Measurements from ENCODE around the gene NOTCH2.
"Not testable (repeated sequence)": the region's sequence is repeated elsewhere in the genome, so short reads cannot be mapped to it uniquely, and the experiment has no call there.

The NOTCH2 gene

DNA sequence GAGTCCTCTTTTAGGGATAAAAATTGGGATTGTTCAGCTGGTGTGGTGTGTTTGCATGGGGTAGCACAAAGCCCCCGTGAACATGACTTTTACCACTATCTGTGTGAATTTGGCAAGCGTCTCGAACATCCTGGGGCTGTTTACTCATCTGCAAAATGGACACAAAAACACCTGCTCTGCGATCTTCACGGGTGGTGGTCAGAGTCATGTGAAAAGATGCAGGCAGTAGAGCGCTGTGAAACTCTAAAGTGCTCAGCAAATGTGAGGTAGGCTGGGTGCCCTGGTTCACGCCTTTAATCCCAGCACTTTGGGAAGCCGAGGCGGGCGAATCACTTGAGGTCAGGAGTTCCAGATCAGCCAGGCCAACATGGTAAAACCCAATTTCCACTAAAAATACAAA is 39.7 kb upstream of the NOTCH2 start:
- H3F3A ChIP-seq (ENCODE audit: control insufficient read depth, insufficient read depth); H3K9me2 ChIP-seq (replicated peaks; ENCODE audit: control insufficient read depth, low read length); H3K27ac ChIP-seq (ENCODE audit: low read depth, low read length); H3K79me2 ChIP-seq (ENCODE audit: control insufficient read depth, low read length); H3K4me2 ChIP-seq (ENCODE audit: low read length); H3K36me3 ChIP-seq (ENCODE audit: control insufficient read depth, low read length); H3K4me3 ChIP-seq (ENCODE audit: low read length); H3K9me3 ChIP-seq (ENCODE audit: control insufficient read depth, insufficient read depth, low read length); H3K27me3 ChIP-seq (ENCODE audit: control insufficient read depth, low read length); H4K20me1 ChIP-seq (ENCODE audit: control insufficient read depth, insufficient read depth, low read depth, low read length); H3K4me1 ChIP-seq (ENCODE audit: control insufficient read depth, low read length): not testable (repeated sequence)

DNA sequence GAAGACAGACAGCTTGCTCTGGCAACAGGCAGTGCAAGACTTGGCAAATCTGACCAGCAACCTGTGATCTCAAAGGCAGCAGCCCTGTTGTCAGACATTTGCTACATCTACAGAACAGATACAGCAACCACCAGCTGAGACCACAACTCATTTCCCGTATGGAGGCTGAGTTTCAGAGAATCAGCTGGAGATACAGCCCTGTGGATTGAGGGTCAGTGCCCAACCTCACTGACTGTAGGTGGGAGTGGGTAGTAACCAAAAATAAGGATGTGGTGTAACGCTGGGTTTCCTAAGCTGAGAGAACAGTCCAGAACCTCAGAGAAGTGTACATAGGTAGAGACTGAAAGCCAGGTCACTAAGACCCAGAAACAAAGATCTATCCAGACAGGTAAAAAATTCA is 35.8 kb upstream of the NOTCH2 start:
- not testable (repeated sequence) for H3K4me2 ChIP-seq (ENCODE audit: low read length); H3K27ac ChIP-seq (ENCODE audit: low read depth, low read length); H4K20me1 ChIP-seq (ENCODE audit: control insufficient read depth, insufficient read depth, low read depth, low read length); H3F3A ChIP-seq (ENCODE audit: control insufficient read depth, insufficient read depth); H3K27me3 ChIP-seq (ENCODE audit: control insufficient read depth, low read length); H3K9me3 ChIP-seq (ENCODE audit: control insufficient read depth, insufficient read depth, low read length); H3K79me2 ChIP-seq (ENCODE audit: control insufficient read depth, low read length); H3K4me3 ChIP-seq (ENCODE audit: low read length); H3K36me3 ChIP-seq (ENCODE audit: control insufficient read depth, low read length); H3K9me2 ChIP-seq (replicated peaks; ENCODE audit: control insufficient read depth, low read length); H3K4me1 ChIP-seq (ENCODE audit: control insufficient read depth, low read length)

DNA sequence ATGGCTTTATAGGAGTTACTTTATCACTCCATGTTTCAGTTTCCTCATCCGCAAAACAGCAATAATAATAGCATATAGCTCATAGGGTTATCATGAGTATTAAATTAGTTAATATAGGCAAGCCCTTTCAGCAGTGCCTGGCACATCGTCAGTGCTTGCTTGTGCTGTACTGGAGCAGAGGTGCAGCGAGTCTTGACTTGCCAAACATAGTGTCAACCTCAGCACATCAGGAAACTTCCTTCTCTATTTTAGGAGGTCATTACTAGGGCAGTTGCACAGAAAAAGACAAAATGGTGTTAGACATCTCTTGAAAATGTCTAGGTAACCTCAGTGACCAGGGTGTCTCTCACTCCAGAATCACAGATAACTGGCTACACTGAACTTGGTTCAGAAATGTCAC is 34.3 kb upstream of the NOTCH2 start:
- not testable (repeated sequence) for H3K9me3 ChIP-seq (ENCODE audit: control insufficient read depth, insufficient read depth, low read length); H3K9me2 ChIP-seq (replicated peaks; ENCODE audit: control insufficient read depth, low read length); H4K20me1 ChIP-seq (ENCODE audit: control insufficient read depth, insufficient read depth, low read depth, low read length); H3K4me3 ChIP-seq (ENCODE audit: low read length); H3F3A ChIP-seq (ENCODE audit: control insufficient read depth, insufficient read depth); H3K27me3 ChIP-seq (ENCODE audit: control insufficient read depth, low read length); H3K79me2 ChIP-seq (ENCODE audit: control insufficient read depth, low read length); H3K36me3 ChIP-seq (ENCODE audit: control insufficient read depth, low read length); H3K4me2 ChIP-seq (ENCODE audit: low read length); H3K4me1 ChIP-seq (ENCODE audit: control insufficient read depth, low read length); H3K27ac ChIP-seq (ENCODE audit: low read depth, low read length)

DNA sequence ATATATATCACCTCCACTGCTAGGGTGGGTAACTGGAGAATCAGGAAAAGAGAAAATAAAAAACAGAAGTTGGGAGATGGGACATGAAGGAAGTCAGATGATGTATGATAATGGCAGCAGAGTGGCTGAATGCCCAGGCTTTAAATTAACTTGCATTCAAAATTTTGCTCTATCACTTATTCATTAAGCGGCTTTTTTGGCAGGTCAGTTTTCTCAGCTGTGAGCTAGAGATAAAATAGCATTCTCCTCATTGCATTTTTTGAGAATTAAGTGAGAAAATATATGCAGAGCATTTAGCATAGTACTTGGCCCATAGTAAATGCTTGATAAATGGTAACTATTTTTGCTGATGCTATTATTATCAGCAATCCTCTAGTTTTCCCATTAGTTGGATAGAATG is 32.1 kb upstream of the NOTCH2 start:
- not testable (repeated sequence) for H3K27ac ChIP-seq (ENCODE audit: low read depth, low read length); H3K79me2 ChIP-seq (ENCODE audit: control insufficient read depth, low read length); H3K9me3 ChIP-seq (ENCODE audit: control insufficient read depth, insufficient read depth, low read length); H3K4me1 ChIP-seq (ENCODE audit: control insufficient read depth, low read length); H3K36me3 ChIP-seq (ENCODE audit: control insufficient read depth, low read length); H3F3A ChIP-seq (ENCODE audit: control insufficient read depth, insufficient read depth); H4K20me1 ChIP-seq (ENCODE audit: control insufficient read depth, insufficient read depth, low read depth, low read length); H3K9me2 ChIP-seq (replicated peaks; ENCODE audit: control insufficient read depth, low read length); H3K27me3 ChIP-seq (ENCODE audit: control insufficient read depth, low read length); H3K4me2 ChIP-seq (ENCODE audit: low read length); H3K4me3 ChIP-seq (ENCODE audit: low read length)

DNA sequence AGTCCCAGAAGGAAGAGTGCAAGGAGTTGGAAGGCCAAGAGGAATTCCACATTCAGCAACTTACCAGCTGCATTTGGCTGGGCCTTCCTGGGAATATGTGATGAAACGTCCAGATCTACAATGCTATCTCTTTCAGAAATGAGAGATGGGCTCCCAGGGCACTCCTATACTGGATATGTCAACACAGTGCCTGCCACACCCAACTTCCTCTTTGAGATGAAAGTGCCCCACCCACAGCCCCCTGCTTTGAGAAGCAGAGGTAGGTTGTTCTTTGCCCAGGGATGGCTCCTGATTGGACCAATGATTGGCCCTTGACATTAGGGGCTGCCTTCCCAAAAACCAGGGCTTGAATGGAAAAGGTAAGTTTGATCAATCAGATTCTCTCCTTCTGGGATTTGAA is 31.1 kb upstream of the NOTCH2 start:
- H3K27me3 ChIP-seq (ENCODE audit: control insufficient read depth, low read length); H3K36me3 ChIP-seq (ENCODE audit: control insufficient read depth, low read length); H3K4me3 ChIP-seq (ENCODE audit: low read length); H3K9me3 ChIP-seq (ENCODE audit: control insufficient read depth, insufficient read depth, low read length); H3F3A ChIP-seq (ENCODE audit: control insufficient read depth, insufficient read depth); H3K4me1 ChIP-seq (ENCODE audit: control insufficient read depth, low read length); H3K27ac ChIP-seq (ENCODE audit: low read depth, low read length); H4K20me1 ChIP-seq (ENCODE audit: control insufficient read depth, insufficient read depth, low read depth, low read length); H3K4me2 ChIP-seq (ENCODE audit: low read length); H3K79me2 ChIP-seq (ENCODE audit: control insufficient read depth, low read length); H3K9me2 ChIP-seq (replicated peaks; ENCODE audit: control insufficient read depth, low read length): not testable (repeated sequence)

DNA sequence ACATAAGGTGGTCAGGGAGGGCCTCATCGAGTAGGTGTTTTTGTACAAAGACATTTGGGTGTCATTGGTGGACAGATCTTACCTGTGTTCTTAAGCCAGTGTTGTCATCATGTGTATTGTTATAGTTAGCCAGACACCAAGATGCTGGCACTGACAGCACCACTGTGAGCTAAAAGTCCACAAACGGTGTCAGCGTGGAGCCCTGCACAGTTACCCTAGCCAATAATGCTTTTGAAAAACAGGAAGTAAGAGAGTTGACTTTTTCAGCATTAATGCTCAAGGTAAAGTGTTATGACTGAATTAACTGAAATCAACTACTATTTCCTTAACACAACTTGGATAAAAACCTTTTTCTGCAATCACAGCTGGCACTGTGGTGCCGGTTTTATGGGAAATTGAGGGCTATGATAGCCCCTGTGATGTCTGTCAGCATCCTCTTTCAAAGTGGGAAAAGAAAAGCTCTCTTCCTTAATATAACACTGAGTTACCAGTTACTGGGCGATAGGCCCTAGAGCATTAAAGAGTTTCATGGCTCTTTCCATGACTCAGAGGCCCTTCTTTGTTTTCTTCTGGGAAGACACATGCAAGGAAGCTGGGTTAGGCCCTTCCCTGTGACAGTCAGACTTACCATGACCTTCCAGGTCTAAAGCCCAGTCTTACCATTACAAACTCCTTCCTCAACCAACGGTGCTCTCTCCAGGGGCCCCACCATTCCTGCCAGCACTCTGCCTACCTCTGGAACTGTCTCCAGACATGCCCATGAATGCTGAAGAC is 29.7 kb upstream of the NOTCH2 start:
- not testable (repeated sequence) for H3K9me2 ChIP-seq (replicated peaks; ENCODE audit: control insufficient read depth, low read length); H3K9me3 ChIP-seq (ENCODE audit: control insufficient read depth, insufficient read depth, low read length); H3K4me1 ChIP-seq (ENCODE audit: control insufficient read depth, low read length); H3K36me3 ChIP-seq (ENCODE audit: control insufficient read depth, low read length); H4K20me1 ChIP-seq (ENCODE audit: control insufficient read depth, insufficient read depth, low read depth, low read length); H3K27me3 ChIP-seq (ENCODE audit: control insufficient read depth, low read length); H3K27ac ChIP-seq (ENCODE audit: low read depth, low read length); H3K4me2 ChIP-seq (ENCODE audit: low read length); H3K79me2 ChIP-seq (ENCODE audit: control insufficient read depth, low read length); H3F3A ChIP-seq (ENCODE audit: control insufficient read depth, insufficient read depth); H3K4me3 ChIP-seq (ENCODE audit: low read length)

DNA sequence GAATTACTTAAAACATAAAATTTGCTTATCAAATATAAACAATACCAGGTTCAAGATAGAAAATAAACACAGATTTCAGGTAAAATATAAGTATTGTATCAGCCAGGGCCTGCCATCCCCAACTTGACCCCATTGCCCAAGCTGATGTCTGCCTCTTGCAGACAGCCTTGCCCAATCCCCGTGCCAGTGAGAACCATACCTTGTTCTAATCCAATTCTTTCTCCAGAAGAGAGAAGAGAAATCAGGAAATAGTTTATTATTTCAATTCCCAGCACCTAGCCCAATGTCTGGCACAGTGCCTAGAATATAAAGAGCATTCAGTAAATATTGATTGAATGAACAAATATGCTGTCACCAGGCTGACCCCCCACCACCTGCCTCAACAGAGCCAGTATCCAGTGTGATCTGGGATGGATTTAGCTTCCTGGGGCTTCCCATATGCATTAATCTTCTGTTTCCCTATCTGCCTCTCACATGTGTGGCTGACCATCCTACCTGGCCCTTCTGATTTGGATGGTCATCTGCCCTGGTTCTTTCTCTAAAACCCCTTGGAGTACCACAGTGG is 27.6 kb upstream of the NOTCH2 start:
- not testable (repeated sequence) for H3K9me2 ChIP-seq (replicated peaks; ENCODE audit: control insufficient read depth, low read length); H3K79me2 ChIP-seq (ENCODE audit: control insufficient read depth, low read length); H3K4me1 ChIP-seq (ENCODE audit: control insufficient read depth, low read length); H3K36me3 ChIP-seq (ENCODE audit: control insufficient read depth, low read length); H3K27me3 ChIP-seq (ENCODE audit: control insufficient read depth, low read length); H3K4me2 ChIP-seq (ENCODE audit: low read length); H3K4me3 ChIP-seq (ENCODE audit: low read length); H3K9me3 ChIP-seq (ENCODE audit: control insufficient read depth, insufficient read depth, low read length); H3F3A ChIP-seq (ENCODE audit: control insufficient read depth, insufficient read depth); H3K27ac ChIP-seq (ENCODE audit: low read depth, low read length); H4K20me1 ChIP-seq (ENCODE audit: control insufficient read depth, insufficient read depth, low read depth, low read length)

DNA sequence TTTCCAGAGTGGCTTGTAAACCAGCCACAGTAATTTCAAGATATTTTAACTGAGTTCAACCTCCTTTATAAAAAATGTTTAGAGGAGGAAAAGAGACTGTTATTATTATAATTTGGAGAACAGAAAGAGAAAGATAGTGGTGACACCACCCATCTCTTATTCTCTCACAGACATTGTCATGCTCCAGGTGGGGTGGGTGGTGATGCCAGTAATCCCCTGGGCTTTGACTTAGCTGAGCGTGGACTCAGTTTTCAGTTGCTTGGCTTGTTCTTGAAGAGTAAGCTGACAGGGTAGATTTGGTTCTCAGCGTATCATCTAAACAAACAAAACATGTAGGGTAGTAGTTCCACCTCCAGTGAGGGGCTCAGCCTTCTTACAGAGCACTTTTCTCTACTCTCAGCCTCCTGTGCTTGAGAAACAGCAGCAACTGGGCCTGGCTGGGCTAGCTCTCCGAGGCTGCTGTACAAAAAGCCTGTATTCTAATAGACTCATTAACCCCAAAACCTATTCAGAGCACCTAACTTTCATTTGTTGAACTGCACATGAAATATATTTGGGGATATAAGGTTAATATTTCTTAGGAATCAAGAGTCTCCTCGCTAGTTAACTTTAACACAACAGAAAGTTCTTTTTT is 24.2 kb upstream of the NOTCH2 start:
- not testable (repeated sequence) for H3K27me3 ChIP-seq (ENCODE audit: control insufficient read depth, low read length); H3K9me2 ChIP-seq (replicated peaks; ENCODE audit: control insufficient read depth, low read length); H3F3A ChIP-seq (ENCODE audit: control insufficient read depth, insufficient read depth); H3K4me2 ChIP-seq (ENCODE audit: low read length); H3K9me3 ChIP-seq (ENCODE audit: control insufficient read depth, insufficient read depth, low read length); H4K20me1 ChIP-seq (ENCODE audit: control insufficient read depth, insufficient read depth, low read depth, low read length); H3K4me3 ChIP-seq (ENCODE audit: low read length); H3K79me2 ChIP-seq (ENCODE audit: control insufficient read depth, low read length); H3K27ac ChIP-seq (ENCODE audit: low read depth, low read length); H3K36me3 ChIP-seq (ENCODE audit: control insufficient read depth, low read length); H3K4me1 ChIP-seq (ENCODE audit: control insufficient read depth, low read length)
